ENCODE results near the gene MAP7.

The MAP7 gene

DNA sequence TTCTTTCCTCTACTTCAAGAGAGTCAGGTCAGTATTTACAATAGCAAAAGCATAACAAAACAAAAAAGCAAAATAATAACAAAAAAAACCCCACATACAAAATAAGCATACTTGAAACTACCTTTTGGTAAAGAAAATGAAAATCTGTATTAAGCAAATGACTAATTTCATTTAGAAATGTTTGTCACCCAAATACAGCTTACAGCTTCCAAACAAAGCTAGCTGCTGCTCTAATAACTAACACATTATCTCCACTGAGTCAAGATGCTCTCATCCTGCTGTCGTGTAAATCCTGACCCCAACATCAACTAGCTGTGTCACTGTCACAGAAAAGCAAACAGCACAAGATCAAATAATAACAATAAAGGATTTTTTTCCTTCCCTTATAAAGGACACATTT, 21.7 kb downstream of the MAP7 start:
- DNase-seq (ENCODE audit: low spot score): no peak

DNA sequence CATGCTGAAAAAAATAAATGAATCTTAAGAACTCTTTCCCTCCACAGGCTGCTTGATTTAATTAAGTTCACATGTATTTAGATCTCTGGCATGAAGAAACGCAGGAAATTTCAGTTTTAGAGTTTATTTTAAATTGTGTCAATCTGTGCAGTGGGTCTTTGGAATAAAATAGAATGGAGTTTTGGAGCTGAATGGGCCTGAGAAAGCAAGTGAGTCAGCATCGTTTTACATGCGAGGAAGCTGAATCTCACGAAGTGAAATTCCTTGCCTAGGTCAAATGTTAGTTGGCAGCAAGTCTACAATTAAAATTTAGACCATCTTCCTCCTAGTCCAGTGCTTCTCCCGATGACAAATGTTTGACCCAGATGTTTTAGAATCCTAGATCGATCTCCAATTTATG, 22.4 kb downstream of the MAP7 start:
- no peak for DNase-seq (ENCODE audit: low spot score)

- no peak for DNase-seq (ENCODE audit: low spot score)
Observed at GRCh38 chr6:136526937-136527336, 23.3 kb downstream of the MAP7 start.

GRCh38 chr6:136526196-136526930, 23.9 kb downstream of the MAP7 start:
- peak; percentile 76 for DNase-seq (ENCODE audit: low spot score)

GRCh38 chr6:136525586-136526195, 24.5 kb downstream of the MAP7 start:
- no peak for DNase-seq (ENCODE audit: low spot score)

DNA sequence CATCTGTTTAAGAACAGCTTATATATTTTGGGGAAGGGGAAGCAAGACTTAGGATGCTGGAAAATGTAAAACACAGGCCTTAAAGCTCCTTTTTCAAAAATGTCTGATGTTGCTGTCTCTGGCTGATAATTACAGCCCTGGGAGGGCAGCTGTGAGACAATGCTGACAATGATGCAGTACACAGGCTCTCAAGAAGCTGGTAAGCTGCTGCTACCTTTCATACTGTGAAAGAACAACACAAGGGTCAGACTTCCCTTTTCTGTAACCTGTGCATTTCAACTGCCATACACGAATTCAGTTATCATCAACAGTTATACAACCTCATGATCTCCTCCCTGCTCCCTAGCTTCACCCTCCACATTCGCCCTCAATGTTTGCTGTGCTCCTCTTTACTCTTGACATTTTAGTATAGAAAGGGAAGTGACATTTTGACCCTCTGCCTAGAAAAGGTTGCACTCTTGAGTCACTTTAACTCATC, 25.2 kb downstream of the MAP7 start:
- DNase-seq (ENCODE audit: low spot score): no peak

- DNase-seq (ENCODE audit: low spot score): no peak
Observed at GRCh38 chr6:136524339-136524935, 25.8 kb downstream of the MAP7 start.

- DNase-seq (ENCODE audit: low spot score): no peak
Observed at GRCh38 chr6:136523196-136523595, 27.0 kb downstream of the MAP7 start.

DNA sequence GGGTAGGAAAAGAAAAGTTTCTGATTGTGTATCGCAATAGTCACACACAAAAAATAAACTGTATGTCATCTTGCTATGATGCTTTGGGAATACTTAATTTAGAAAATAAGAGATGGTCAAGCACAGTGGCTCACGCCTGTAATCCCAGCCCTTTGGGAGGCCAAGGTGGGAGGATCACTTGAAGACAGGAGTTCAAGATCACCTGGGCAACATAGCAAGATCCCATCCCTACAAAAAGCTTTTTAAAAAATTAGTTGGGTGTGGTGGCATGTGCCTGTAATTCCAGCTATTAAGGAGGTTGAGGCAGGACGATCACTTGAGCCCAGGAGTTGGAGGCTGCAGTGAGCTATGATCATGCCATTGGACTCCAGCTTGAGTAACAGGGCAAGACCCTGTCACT, 27.6 kb downstream of the MAP7 start:
- no peak for DNase-seq (ENCODE audit: low spot score)

DNA sequence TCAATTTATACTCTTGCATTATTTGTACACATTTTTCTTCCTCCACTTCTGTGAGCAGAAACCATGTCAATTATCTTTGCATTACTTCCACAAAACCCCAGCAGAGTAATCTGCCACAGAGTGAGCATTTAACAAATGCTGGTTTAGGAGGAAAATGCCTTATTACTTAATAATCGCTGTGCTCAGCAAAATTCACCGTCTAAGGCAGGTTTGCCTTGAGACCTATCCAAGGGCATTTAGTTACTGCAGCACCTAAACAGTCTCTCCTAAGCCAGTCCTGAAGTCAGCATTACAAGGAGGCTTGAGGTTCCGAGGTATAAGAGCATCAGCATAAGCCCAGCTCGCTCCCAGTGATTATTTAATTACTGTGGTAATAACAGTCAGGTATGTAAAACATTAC, 28.3 kb downstream of the MAP7 start:
- DNase-seq (ENCODE audit: low spot score): no peak

- no peak for DNase-seq (ENCODE audit: low spot score)
Observed at GRCh38 chr6:136521427-136521826, 28.8 kb downstream of the MAP7 start.

DNA sequence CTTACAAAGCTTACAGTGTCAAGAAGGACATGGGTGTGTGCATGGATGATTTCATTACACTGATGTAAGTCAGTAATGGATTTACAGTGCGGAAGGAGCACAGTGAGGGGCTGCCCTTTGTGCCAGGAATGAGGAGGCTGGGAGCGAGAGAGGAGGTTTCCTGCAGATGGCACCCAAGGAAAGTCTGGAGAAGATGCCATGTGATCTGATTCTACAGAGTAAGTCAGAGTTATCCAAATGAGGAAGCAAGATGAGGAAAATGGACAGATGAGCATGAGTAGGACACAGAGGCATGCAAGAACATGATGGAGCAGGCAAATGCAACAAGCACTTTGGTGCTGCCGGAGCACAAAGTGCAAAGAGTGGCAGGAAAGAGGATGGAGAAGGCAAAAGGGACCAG, 29.7 kb downstream of the MAP7 start:
- no peak for DNase-seq (ENCODE audit: low spot score)

DNA sequence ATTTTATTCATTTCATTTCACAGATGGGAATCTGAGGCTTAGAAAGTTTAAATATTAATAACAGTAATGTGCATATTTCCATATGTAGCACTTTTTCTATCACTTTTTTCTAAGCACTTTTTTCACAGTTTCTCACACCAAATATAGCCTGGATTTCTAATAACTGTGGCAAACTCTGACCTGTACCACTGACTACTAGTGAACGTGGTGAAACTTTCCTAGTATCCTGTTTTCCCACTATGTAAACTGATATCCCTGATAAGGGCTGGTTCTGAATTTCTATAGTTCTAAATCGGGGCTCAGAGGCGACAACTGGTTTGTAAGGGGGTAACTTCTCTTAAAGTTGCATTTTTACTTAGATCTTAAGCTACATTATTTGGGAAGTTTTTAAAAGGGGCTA, 32.6 kb downstream of the MAP7 start:
- no peak for DNase-seq (ENCODE audit: low spot score)

DNA sequence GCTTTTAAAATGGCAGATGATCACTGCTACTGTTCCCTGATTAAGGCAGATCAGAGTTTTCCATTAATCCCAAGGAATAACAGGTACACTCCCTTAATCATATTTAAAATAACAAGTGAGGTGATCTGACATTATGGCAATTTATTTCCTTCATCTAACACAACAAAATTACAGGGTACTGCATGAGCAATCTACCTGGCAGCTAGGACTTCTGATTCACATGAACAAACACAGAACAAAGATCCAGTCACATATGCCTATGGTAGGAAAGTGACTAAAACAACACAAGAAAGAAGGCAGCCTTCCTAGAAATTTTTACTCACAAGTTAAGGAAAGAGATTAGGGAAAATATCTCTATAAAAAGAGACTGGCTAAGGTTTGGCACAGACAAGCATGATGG, 33.2 kb downstream of the MAP7 start:
- no peak for DNase-seq (ENCODE audit: low spot score)

DNA sequence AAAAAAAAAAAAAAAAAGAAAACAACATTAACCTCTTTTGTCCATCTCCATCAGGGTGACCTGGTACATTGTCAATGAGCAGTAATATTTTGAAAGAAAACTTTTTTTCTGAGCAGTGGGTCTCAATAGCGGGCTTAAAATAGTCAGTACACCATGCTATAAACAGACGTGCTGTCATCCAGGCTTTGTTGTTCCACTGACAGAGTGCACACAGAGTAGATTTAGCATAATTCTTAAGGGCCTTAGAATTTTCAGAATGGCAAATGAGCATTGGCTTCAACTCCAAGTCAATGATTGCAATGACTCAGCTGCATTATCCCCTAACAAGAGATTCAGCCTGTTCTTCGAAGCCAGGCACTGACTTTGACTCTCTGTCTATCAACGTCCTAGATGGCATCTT, 35.6 kb downstream of the MAP7 start:
- DNase-seq (ENCODE audit: low spot score): no peak

DNA sequence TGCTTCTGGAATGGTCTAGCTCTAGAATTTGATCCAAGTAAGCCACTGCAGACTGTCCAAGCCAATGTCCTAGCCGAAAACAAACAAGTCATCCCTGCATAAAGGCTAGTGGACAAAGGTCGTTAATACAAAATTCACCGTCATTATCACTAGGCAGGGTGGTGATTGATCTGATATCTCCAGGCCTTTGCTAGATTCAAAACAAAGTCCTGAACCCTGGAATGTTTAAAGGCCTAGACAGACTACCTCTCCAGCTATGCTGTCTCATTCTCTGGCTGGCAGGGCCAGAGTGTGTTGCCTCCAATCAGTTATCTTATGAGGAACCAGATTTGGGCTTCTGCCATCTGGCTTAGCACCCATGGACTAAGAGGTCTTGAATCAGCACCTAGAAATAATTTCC, 38.3 kb downstream of the MAP7 start:
- DNase-seq (ENCODE audit: low spot score): no peak

GRCh38 chr6:136511397-136511796, 38.8 kb downstream of the MAP7 start:
- no peak for DNase-seq (ENCODE audit: low spot score)

DNA sequence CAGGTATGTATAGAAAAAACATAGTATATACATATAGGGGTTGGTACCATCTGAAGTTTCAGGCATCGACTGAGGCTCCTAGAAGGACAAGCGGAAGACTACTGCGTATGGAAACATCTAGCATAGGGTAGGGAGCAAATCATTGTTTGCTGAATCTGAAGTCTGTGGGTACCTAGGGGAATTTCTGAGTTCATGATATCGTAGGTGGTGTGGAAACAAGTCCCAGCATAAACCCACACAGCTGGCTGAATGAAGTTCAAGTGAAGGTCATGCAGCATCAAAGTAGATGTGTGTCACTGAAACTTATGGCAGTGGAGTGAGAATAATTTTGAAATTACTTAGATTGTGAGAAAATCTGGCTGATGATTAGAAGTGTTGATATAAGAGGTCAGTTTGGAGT, 39.4 kb downstream of the MAP7 start:
- no peak for DNase-seq (ENCODE audit: low spot score)

- no peak for DNase-seq (ENCODE audit: low spot score)
Observed at GRCh38 chr6:136510299-136510698, 39.9 kb downstream of the MAP7 start.

- DNase-seq (ENCODE audit: low spot score): no peak
Observed at GRCh38 chr6:136508725-136509392, 41.4 kb downstream of the MAP7 start.

GRCh38 chr6:136506124-136506799, 44.0 kb downstream of the MAP7 start:
- DNase-seq (ENCODE audit: low spot score): no peak

GRCh38 chr6:136503303-136504029, 46.8 kb downstream of the MAP7 start:
- no peak for DNase-seq (ENCODE audit: low spot score)
